AG04449 (cell line): ENCODE data around the gene NSUN2.

ENCODE experiments used
- CTCF ChIA-PET: fragments of 350-600 bp; formaldehyde crosslinking; extraction: SDS; loops from one replicate; lab custom pipeline; 2021; ENCODE audit warnings: antibody characterized with exemption; lab: Yijun Ruan, JAX
- POLR2A ChIA-PET: fragments of 400-600, 350-600 bp; formaldehyde crosslinking; extraction: SDS; loops from one replicate; lab custom pipeline; 2020; ENCODE audit warnings: antibody characterized with exemption, inconsistent platforms; lab: Yijun Ruan, JAX
- DNase-seq: peaks from one replicate; pipeline ENCODE4 v3.0.0-alpha.2; 2010; ENCODE audit warnings: low read depth, low spot score
- H3K4me3 ChIP-seq: 2 replicates; pipeline ENCODE4 v1.5.1; 2011; ENCODE audit warnings: low read depth, mild to moderate bottlenecking, control low read depth, low read length
- CTCF ChIP-seq: IDR thresholded peaks from one replicate; pipeline ENCODE4 v1.5.1; 2011; ENCODE audit warnings: mild to moderate bottlenecking, moderate library complexity, low read length, control low read depth, inconsistent platforms; ENCODE audit not compliant: insufficient read depth; ENCODE audit errors: missing control alignments

The NSUN2 gene

GRCh38 chr5:6554812-6555211 lies 78.0 kb downstream of the NSUN2 start:
- ChIA-PET CTCF (no interaction called here), POLR2A (no interaction called here)
- no peak for TF ChIP-seq CTCF
- no peak overlapping the region for H3K4me3 ChIP-seq
- no peak for DNase-seq

- ChIA-PET POLR2A (interaction anchor here (0.6 kb wide), 1 partner anchor 239 kb away, joined by 3 read pairs; no protein-coding TSS in a partner anchor), CTCF (no interaction called here)
- no peak for DNase-seq
- no peak for TF ChIP-seq CTCF
- no peak overlapping the region for H3K4me3 ChIP-seq
Observed at GRCh38 chr5:6553972-6554371, 78.9 kb downstream of the NSUN2 start.

GRCh38 chr5:6552612-6553011 lies 80.2 kb downstream of the NSUN2 start:
- CTCF ChIA-PET = no interaction called here
- POLR2A ChIA-PET = no interaction called here
- no peak for DNase-seq
- no peak overlapping the region for H3K4me3 ChIP-seq
- no peak for TF ChIP-seq CTCF

- DNase-seq = no peak
- ChIA-PET POLR2A (no interaction called here), CTCF (no interaction called here)
- no peak for TF ChIP-seq CTCF
- H3K4me3 ChIP-seq = no peak overlapping the region
Observed at GRCh38 chr5:6551955-6552313, 80.9 kb downstream of the NSUN2 start.

GRCh38 chr5:6551287-6551954 lies 81.4 kb downstream of the NSUN2 start:
- TF ChIP-seq CTCF = no peak
- no peak for DNase-seq
- ChIA-PET CTCF (no interaction called here), POLR2A (no interaction called here)
- H3K4me3 ChIP-seq = no peak overlapping the region

GRCh38 chr5:6550628-6551027 lies 82.2 kb downstream of the NSUN2 start:
- no peak overlapping the region for H3K4me3 ChIP-seq
- no peak for TF ChIP-seq CTCF
- no peak for DNase-seq
- CTCF ChIA-PET = no interaction called here
- POLR2A ChIA-PET = no interaction called here
